Nephron progenitor cell (in vitro differentiated cells): ENCODE measurements around the gene SHISA9.

Source experiments
- DNase-seq: peaks from one replicate; pipeline ENCODE4 v3.0.0; 2021
- H3K27ac Mint-ChIP-seq: 2 replicates; pipeline ENCODE4 v1.8.0; 2021; ENCODE audit warnings: mild to moderate bottlenecking, moderate library complexity, mixed read lengths
- H3K27me3 Mint-ChIP-seq: 2 replicates; pipeline ENCODE4 v1.8.0; 2021; ENCODE audit warnings: mild to moderate bottlenecking, low read depth, mixed read lengths; ENCODE audit not compliant: poor library complexity
- H3K36me3 Mint-ChIP-seq: 2 replicates; pipeline ENCODE4 v1.8.0; 2021; ENCODE audit warnings: low read depth, mixed read lengths
- H3K4me1 Mint-ChIP-seq: 2 replicates; pipeline ENCODE4 v1.8.0; 2021; ENCODE audit warnings: mixed read lengths
- H3K4me3 Mint-ChIP-seq: 2 replicates; pipeline ENCODE4 v1.8.0; 2021; ENCODE audit warnings: mild to moderate bottlenecking, moderate library complexity, mixed read lengths
- H3K9me3 Mint-ChIP-seq: 2 replicates; pipeline ENCODE4 v1.8.0; 2021; ENCODE audit warnings: mild to moderate bottlenecking, moderate library complexity, mixed read lengths
- CTCF ChIP-seq: fragments of 200-600 bp; sonication (generic); IDR thresholded peaks from 2 replicates; pipeline ENCODE4 v1.5.0; 2021; ENCODE audit warnings: antibody characterized with exemption

Gene SHISA9

GRCh38 chr16:12900599-12901203, 697 bp upstream of the SHISA9 start:
- H3K36me3 Mint-ChIP-seq: no peaks in the 10 kb centered on the region
- DNase-seq: peak; percentile 33
- peaks cover 73% of the 10 kb centered on the region for H3K27me3 Mint-ChIP-seq
- H3K4me1 Mint-ChIP-seq: peaks cover 23% of the 10 kb centered on the region
- H3K9me3 Mint-ChIP-seq: no peaks in the 10 kb centered on the region
- TF ChIP-seq CTCF: no peak
- H3K4me3 Mint-ChIP-seq: peak overlapping the region; percentile 76
- H3K27ac Mint-ChIP-seq: no peak overlapping the region

- no peaks in the 10 kb centered on the region for H3K9me3 Mint-ChIP-seq
- peak; percentile 70 for DNase-seq
- H3K36me3 Mint-ChIP-seq: no peaks in the 10 kb centered on the region
- TF ChIP-seq CTCF: no peak
- H3K4me3 Mint-ChIP-seq: peak overlapping the region; percentile 76
- peaks cover 23% of the 10 kb centered on the region for H3K4me1 Mint-ChIP-seq
- H3K27ac Mint-ChIP-seq: no peak overlapping the region
- peaks cover 72% of the 10 kb centered on the region for H3K27me3 Mint-ChIP-seq
Measured at GRCh38 chr16:12901204-12901596, 198 bp upstream of the SHISA9 start.

- Mint-ChIP-seq H3K9me3 (no peaks in the 10 kb centered on the region), H3K36me3 (no peaks in the 10 kb centered on the region), H3K4me1 (peaks cover 23% of the 10 kb centered on the region), H3K27me3 (peaks cover 70% of the 10 kb centered on the region), H3K4me3 (peak overlapping the region; percentile 82), H3K27ac (no peak overlapping the region)
- TF ChIP-seq CTCF: no peak
- peak; percentile 34 for DNase-seq
Measured at GRCh38 chr16:12902511-12903372, 1.3 kb downstream of the SHISA9 start.

- peak; percentile 56 for DNase-seq
Measured at GRCh38 chr16:12903407-12904328, 2.3 kb downstream of the SHISA9 start.

GRCh38 chr16:12904329-12904671, 2.9 kb downstream of the SHISA9 start:
- Mint-ChIP-seq H3K27me3 (peaks cover 61% of the 10 kb centered on the region), H3K9me3 (no peaks in the 10 kb centered on the region), H3K27ac (no peak overlapping the region), H3K36me3 (no peaks in the 10 kb centered on the region), H3K4me1 (peaks cover 23% of the 10 kb centered on the region), H3K4me3 (peak overlapping the region; percentile 82)
- no peak for TF ChIP-seq CTCF
- no peak for DNase-seq

More at GRCh38 chr16:12903407-12904328, 2.3 kb downstream of the SHISA9 start:
- peaks cover 64% of the 10 kb centered on the region for H3K27me3 Mint-ChIP-seq
- peaks cover 23% of the 10 kb centered on the region for H3K4me1 Mint-ChIP-seq
- no peaks in the 10 kb centered on the region for H3K36me3 Mint-ChIP-seq
- H3K27ac Mint-ChIP-seq: no peak overlapping the region
- peak overlapping the region; percentile 82 for H3K4me3 Mint-ChIP-seq
- H3K9me3 Mint-ChIP-seq: no peaks in the 10 kb centered on the region
- TF ChIP-seq CTCF: no peak
